Measurements from ENCODE around the gene KRT1.

KRT1 gene

GRCh38 chr12:52702338-52702737 lies 22.1 kb upstream of the KRT1 start:
- Histone ChIP-seq H3K27ac (ENCODE audit: low read length) (no peak overlapping the region), H3K4me1 (ENCODE audit: low read length) (no peaks in the 10 kb centered on the region), H3K4me2 (ENCODE audit: low read depth, low read length) (no peak overlapping the region), H3K9ac (ENCODE audit: low read length) (no peak overlapping the region), H3K36me3 (replicated peaks; ENCODE audit: insufficient read depth, low read length) (no peaks in the 10 kb centered on the region), H2AFZ (ENCODE audit: low read length) (no peak overlapping the region), H3K79me2 (ENCODE audit: low read length) (no peaks in the 10 kb centered on the region), H3K4me3 (ENCODE audit: low read length) (no peak overlapping the region), H3K9me3 (replicated peaks; ENCODE audit: insufficient read depth, low read length) (no peaks in the 10 kb centered on the region), H3F3A (ENCODE audit: insufficient read depth, low read length) (no peaks in the 10 kb centered on the region), H3K27me3 (replicated peaks; ENCODE audit: insufficient read depth, low read length) (peaks cover 80% of the 10 kb centered on the region), H4K20me1 (ENCODE audit: insufficient read depth, low read length) (no peaks in the 10 kb centered on the region), H3K9me2 (replicated peaks; ENCODE audit: insufficient read depth, low read length) (no peaks in the 10 kb centered on the region)
- no peak for DNase-seq
- TF ChIP-seq, protein P1, sequence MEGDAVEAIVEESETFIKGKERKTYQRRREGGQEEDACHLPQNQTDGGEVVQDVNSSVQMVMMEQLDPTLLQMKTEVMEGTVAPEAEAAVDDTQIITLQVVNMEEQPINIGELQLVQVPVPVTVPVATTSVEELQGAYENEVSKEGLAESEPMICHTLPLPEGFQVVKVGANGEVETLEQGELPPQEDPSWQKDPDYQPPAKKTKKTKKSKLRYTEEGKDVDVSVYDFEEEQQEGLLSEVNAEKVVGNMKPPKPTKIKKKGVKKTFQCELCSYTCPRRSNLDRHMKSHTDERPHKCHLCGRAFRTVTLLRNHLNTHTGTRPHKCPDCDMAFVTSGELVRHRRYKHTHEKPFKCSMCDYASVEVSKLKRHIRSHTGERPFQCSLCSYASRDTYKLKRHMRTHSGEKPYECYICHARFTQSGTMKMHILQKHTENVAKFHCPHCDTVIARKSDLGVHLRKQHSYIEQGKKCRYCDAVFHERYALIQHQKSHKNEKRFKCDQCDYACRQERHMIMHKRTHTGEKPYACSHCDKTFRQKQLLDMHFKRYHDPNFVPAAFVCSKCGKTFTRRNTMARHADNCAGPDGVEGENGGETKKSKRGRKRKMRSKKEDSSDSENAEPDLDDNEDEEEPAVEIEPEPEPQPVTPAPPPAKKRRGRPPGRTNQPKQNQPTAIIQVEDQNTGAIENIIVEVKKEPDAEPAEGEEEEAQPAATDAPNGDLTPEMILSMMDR (IDR thresholded peaks at IDR 0.05; ENCODE audit: low read length): no peak

GRCh38 chr12:52701281-52701680 lies 21.1 kb upstream of the KRT1 start:
- no peak overlapping the region for H3K27ac ChIP-seq (ENCODE audit: low read length)
- H3K9me3 ChIP-seq (replicated peaks; ENCODE audit: insufficient read depth, low read length): no peaks in the 10 kb centered on the region
- TF ChIP-seq EZH2 (optimal IDR thresholded peaks at IDR 0.05; ENCODE audit: low read depth, low read length): no peak
- TF ChIP-seq, protein P1 (IDR thresholded peaks at IDR 0.05; ENCODE audit: low read length): no peak
- TF ChIP-seq EZH2phosphoT487 (IDR thresholded peaks at IDR 0.05; ENCODE audit: low read length): no peak
- DNase-seq: no peak
- no peak overlapping the region for H3K4me2 ChIP-seq (ENCODE audit: low read depth, low read length)
- no peaks in the 10 kb centered on the region for H3K4me1 ChIP-seq (ENCODE audit: low read length)
- H3K9me2 ChIP-seq (replicated peaks; ENCODE audit: insufficient read depth, low read length): no peaks in the 10 kb centered on the region
- H3F3A ChIP-seq (ENCODE audit: insufficient read depth, low read length): no peaks in the 10 kb centered on the region
- no peaks in the 10 kb centered on the region for H3K36me3 ChIP-seq (replicated peaks; ENCODE audit: insufficient read depth, low read length)
- H4K20me1 ChIP-seq (ENCODE audit: insufficient read depth, low read length): no peaks in the 10 kb centered on the region
- H2AFZ ChIP-seq (ENCODE audit: low read length): no peak overlapping the region
- H3K9ac ChIP-seq (ENCODE audit: low read length): no peak overlapping the region
- H3K27me3 ChIP-seq (replicated peaks; ENCODE audit: insufficient read depth, low read length): peaks cover 83% of the 10 kb centered on the region
- H3K4me3 ChIP-seq (ENCODE audit: low read length): no peak overlapping the region
- no peaks in the 10 kb centered on the region for H3K79me2 ChIP-seq (ENCODE audit: low read length)

GRCh38 chr12:52699960-52700359 lies 19.8 kb upstream of the KRT1 start:
- Histone ChIP-seq H3K9ac (ENCODE audit: low read length) (no peak overlapping the region), H3K9me3 (replicated peaks; ENCODE audit: insufficient read depth, low read length) (no peaks in the 10 kb centered on the region), H3K27me3 (replicated peaks; ENCODE audit: insufficient read depth, low read length) (peaks cover 92% of the 10 kb centered on the region), H2AFZ (ENCODE audit: low read length) (no peak overlapping the region), H3K4me3 (ENCODE audit: low read length) (no peak overlapping the region), H3K4me2 (ENCODE audit: low read depth, low read length) (no peak overlapping the region), H3K4me1 (ENCODE audit: low read length) (no peaks in the 10 kb centered on the region), H3K27ac (ENCODE audit: low read length) (no peak overlapping the region), H4K20me1 (ENCODE audit: insufficient read depth, low read length) (no peaks in the 10 kb centered on the region), H3F3A (ENCODE audit: insufficient read depth, low read length) (no peaks in the 10 kb centered on the region), H3K9me2 (replicated peaks; ENCODE audit: insufficient read depth, low read length) (no peaks in the 10 kb centered on the region), H3K36me3 (replicated peaks; ENCODE audit: insufficient read depth, low read length) (no peaks in the 10 kb centered on the region), H3K79me2 (ENCODE audit: low read length) (no peaks in the 10 kb centered on the region)
- DNase-seq: no peak
- TF ChIP-seq EZH2phosphoT487 (IDR thresholded peaks at IDR 0.05; ENCODE audit: low read length) (no peak), EZH2 (optimal IDR thresholded peaks at IDR 0.05; ENCODE audit: low read depth, low read length) (no peak)
- TF ChIP-seq, protein P1 (IDR thresholded peaks at IDR 0.05; ENCODE audit: low read length): no peak
